ENCODE data around the gene CRYGS.
A peak's percentile ranks its signal among the peaks of the same experiment; 100 is the strongest.

CRYGS gene

DNA sequence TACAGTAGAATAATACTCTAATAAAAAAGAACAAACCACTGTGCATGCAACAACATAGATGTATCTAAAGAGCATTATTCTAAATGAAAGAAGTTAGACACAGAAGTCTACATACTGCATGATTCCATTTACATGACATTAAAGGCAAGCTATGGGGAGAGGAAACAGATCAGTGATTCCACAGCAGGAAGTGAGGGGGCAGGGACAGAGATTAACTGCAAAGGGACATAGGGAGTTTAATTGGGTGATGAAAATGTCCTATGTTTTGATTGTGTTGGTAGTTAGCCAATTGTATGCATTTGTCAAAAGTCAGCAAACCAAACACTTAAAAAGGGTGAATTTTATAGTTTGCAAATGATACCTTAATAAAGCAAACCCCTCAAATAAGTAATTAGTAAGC is 13.8 kb downstream of the CRYGS start:
- TF ChIP-seq, protein P1, sequence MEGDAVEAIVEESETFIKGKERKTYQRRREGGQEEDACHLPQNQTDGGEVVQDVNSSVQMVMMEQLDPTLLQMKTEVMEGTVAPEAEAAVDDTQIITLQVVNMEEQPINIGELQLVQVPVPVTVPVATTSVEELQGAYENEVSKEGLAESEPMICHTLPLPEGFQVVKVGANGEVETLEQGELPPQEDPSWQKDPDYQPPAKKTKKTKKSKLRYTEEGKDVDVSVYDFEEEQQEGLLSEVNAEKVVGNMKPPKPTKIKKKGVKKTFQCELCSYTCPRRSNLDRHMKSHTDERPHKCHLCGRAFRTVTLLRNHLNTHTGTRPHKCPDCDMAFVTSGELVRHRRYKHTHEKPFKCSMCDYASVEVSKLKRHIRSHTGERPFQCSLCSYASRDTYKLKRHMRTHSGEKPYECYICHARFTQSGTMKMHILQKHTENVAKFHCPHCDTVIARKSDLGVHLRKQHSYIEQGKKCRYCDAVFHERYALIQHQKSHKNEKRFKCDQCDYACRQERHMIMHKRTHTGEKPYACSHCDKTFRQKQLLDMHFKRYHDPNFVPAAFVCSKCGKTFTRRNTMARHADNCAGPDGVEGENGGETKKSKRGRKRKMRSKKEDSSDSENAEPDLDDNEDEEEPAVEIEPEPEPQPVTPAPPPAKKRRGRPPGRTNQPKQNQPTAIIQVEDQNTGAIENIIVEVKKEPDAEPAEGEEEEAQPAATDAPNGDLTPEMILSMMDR (IDR thresholded peaks at IDR 0.05; ENCODE audit: low read depth, low read length) = no peak
- TF ChIP-seq EZH2phosphoT487 (IDR thresholded peaks at IDR 0.05; ENCODE audit: low read depth) = no peak
- Histone ChIP-seq H3K9me3 (ENCODE audit: insufficient read depth, low read length) (no peaks in the 10 kb centered on the region), H3K36me3 (replicated peaks; ENCODE audit: low read depth, low read length) (no peaks in the 10 kb centered on the region), H4K20me1 (ENCODE audit: insufficient read depth, low read length) (no peaks in the 10 kb centered on the region), H2AFZ (ENCODE audit: low read depth, low read length) (no peak overlapping the region), H3K4me3 (ENCODE audit: low read length) (no peak overlapping the region), H3K27ac (ENCODE audit: low read length) (peak overlapping the region; percentile 10; the same call in 1 of the 2 replicates), H3K4me1 (ENCODE audit: low read length) (peaks cover 94% of the 10 kb centered on the region), H3K9ac (ENCODE audit: low read length) (no peak overlapping the region), H3K27me3 (ENCODE audit: low read depth, low read length) (no peaks in the 10 kb centered on the region), H3K79me2 (ENCODE audit: low read length) (no peaks in the 10 kb centered on the region), H3K4me2 (ENCODE audit: low read length) (no peak overlapping the region)

DNA sequence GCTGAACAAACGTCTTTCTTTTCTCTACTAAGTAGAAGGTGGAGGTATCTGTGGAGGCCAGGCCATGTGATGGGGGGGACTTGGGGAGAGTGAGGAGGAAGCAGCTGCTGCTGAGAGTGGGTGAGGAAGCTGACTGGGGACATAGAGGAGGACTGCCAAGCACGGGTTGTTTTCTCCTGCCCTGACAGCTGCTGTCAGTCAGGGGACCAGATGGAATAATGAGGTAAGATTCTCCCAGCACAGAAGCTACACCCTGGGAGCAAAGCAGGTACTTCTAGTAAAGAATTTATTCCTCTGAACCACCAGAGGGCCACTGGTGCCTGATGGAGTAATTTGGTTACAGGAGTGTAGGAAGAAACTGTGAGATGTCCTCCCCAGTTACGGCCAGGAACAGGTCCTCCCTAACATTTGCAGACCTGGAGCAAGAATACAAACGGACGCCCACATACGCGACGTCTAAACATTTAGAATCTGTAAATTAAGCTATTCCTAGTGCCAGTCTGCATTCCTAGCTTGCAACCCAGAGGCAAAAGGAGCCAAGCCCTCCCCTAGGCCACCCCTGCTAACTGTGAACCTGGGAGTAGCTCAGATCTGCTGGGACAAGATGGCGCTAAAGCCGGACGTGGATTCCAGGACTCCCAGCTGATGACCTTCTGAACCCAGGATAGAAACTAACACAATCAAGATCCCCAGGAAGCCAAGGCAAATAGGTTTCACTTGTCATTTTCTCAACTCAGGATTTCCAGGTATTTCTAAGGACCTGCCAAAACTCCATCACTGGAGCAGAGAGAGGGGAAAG is 14.8 kb downstream of the CRYGS start:
- Histone ChIP-seq H4K20me1 (ENCODE audit: insufficient read depth, low read length) (no peaks in the 10 kb centered on the region), H3K27me3 (ENCODE audit: low read depth, low read length) (no peaks in the 10 kb centered on the region), H3K9me3 (ENCODE audit: insufficient read depth, low read length) (no peaks in the 10 kb centered on the region), H3K4me2 (ENCODE audit: low read length) (peak overlapping the region; percentile 18), H3K4me3 (ENCODE audit: low read length) (no peak overlapping the region), H3K36me3 (replicated peaks; ENCODE audit: low read depth, low read length) (no peaks in the 10 kb centered on the region), H2AFZ (ENCODE audit: low read depth, low read length) (no peak overlapping the region), H3K79me2 (ENCODE audit: low read length) (no peaks in the 10 kb centered on the region), H3K9ac (ENCODE audit: low read length) (peak overlapping the region; percentile 35; the same call in 1 of the 2 replicates), H3K4me1 (ENCODE audit: low read length) (peaks cover 93% of the 10 kb centered on the region), H3K27ac (ENCODE audit: low read length) (peak overlapping the region; percentile 60)
- TF ChIP-seq, protein P1 (IDR thresholded peaks at IDR 0.05; ENCODE audit: low read depth, low read length) = peak; percentile 47
- TF ChIP-seq EZH2phosphoT487 (IDR thresholded peaks at IDR 0.05; ENCODE audit: low read depth) = no peak

DNA sequence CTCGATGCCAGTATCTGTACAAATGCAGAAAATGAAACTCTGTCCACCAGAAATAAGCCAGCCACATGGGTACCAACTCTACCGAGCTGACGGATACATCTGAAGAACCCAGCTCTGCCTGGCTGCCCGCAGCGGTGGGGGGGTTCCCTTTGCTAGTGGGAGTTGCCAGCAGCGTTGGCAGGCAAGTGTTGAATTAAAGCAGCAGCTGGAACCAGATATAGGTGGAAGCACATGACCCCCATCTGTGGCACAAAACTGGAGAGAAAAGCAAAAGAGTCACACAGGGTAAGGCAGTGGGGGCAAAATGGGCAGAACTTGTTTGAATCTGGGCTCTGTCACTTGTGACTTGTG is 17.9 kb downstream of the CRYGS start:
- Histone ChIP-seq H3K27me3 (ENCODE audit: low read depth, low read length) (no peaks in the 10 kb centered on the region), H3K4me3 (ENCODE audit: low read length) (peak overlapping the region; percentile 54), H3K4me1 (ENCODE audit: low read length) (peaks cover 92% of the 10 kb centered on the region), H3K9ac (ENCODE audit: low read length) (peak overlapping the region; percentile 60), H2AFZ (ENCODE audit: low read depth, low read length) (no peak overlapping the region), H3K9me3 (ENCODE audit: insufficient read depth, low read length) (no peaks in the 10 kb centered on the region), H4K20me1 (ENCODE audit: insufficient read depth, low read length) (no peaks in the 10 kb centered on the region), H3K4me2 (ENCODE audit: low read length) (peak overlapping the region; percentile 65), H3K79me2 (ENCODE audit: low read length) (no peaks in the 10 kb centered on the region), H3K27ac (ENCODE audit: low read length) (peak overlapping the region; percentile 90), H3K36me3 (replicated peaks; ENCODE audit: low read depth, low read length) (no peaks in the 10 kb centered on the region)
- no peak for TF ChIP-seq EZH2phosphoT487 (IDR thresholded peaks at IDR 0.05; ENCODE audit: low read depth)
- TF ChIP-seq, protein P1 (IDR thresholded peaks at IDR 0.05; ENCODE audit: low read depth, low read length) = no peak

DNA sequence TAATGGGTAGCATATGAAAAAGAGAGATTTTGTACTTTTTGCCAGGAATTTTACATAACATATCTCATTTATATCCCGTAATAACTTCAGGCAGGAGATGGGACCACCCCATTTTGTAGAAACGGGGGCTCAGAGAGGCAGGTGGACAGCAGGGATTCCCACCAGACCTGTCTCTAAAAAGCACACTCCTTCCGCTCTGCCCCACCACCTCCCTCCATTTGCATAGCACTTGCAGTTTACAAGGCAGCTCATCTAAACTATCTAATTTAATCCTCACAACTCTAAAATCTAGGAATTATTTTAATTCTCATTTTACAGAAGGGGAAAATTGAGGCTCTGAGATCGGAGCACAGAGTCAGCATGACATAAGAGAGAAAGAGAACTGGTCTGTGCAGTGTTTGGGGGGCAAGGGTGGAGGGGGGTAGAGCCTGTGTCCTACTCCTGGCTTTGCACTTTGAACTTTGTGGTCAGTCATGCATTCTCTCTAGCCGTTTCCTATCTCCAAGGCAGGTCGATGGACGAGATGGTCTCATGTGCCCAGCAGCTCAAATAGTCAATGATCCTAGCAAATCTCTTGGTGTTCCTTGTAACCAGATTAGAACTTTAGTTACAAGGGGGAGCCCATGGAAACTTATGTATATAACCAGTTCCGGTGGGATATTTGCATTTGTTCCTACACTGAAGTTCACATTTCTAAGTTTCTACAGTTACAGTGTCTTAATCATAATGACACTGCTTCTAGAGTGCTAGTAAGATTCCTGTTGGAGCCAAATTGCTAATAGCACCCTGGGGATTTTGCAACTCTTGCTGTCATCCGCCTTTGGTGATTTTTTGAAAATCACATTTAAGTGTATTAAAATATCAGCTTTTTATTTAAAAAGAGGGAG is 18.6 kb downstream of the CRYGS start:
- Histone ChIP-seq H3K4me2 (ENCODE audit: low read length) (peak overlapping the region; percentile 65), H3K79me2 (ENCODE audit: low read length) (no peaks in the 10 kb centered on the region), H3K4me1 (ENCODE audit: low read length) (peaks cover 92% of the 10 kb centered on the region), H3K36me3 (replicated peaks; ENCODE audit: low read depth, low read length) (no peaks in the 10 kb centered on the region), H2AFZ (ENCODE audit: low read depth, low read length) (no peak overlapping the region), H3K9ac (ENCODE audit: low read length) (peak overlapping the region; percentile 60), H3K27ac (ENCODE audit: low read length) (peak overlapping the region; percentile 90), H3K27me3 (ENCODE audit: low read depth, low read length) (no peaks in the 10 kb centered on the region), H3K9me3 (ENCODE audit: insufficient read depth, low read length) (no peaks in the 10 kb centered on the region), H4K20me1 (ENCODE audit: insufficient read depth, low read length) (no peaks in the 10 kb centered on the region), H3K4me3 (ENCODE audit: low read length) (peak overlapping the region; percentile 54)
- TF ChIP-seq EZH2phosphoT487 (IDR thresholded peaks at IDR 0.05; ENCODE audit: low read depth) = no peak
- TF ChIP-seq, protein P1 (IDR thresholded peaks at IDR 0.05; ENCODE audit: low read depth, low read length) = no peak

Data from OCI-LY3 (cell line).